Fibroblast of pulmonary artery (primary cell): ENCODE data around the gene DMRTB1.

Source experiments
- DNase-seq: peaks from one replicate; pipeline ENCODE4 v3.0.0-alpha.2; 2010; ENCODE audit warnings: low read depth
- H3K4me3 ChIP-seq: replicated peaks from 2 replicates; pipeline ENCODE4 v1.5.1; 2011; ENCODE audit warnings: low read depth, mild to moderate bottlenecking, control low read depth, low read length, moderate library complexity
- CTCF ChIP-seq: IDR thresholded peaks from 2 replicates; pipeline ENCODE4 v1.5.1; 2011; ENCODE audit warnings: mild to moderate bottlenecking, control low read depth, low read length, inconsistent platforms; ENCODE audit errors: missing control alignments

DMRTB1 gene

GRCh38 chr1:53458634-53459033 lies 565 bp upstream of the DMRTB1 start:
- H3K4me3 ChIP-seq: no peak overlapping the region
- TF ChIP-seq CTCF: no peak
- no peak for DNase-seq

GRCh38 chr1:53460211-53460634 lies 1.0 kb downstream of the DMRTB1 start:
- DNase-seq: no peak
- TF ChIP-seq CTCF: no peak
- H3K4me3 ChIP-seq: no peak overlapping the region

- TF ChIP-seq CTCF: no peak
- no peak overlapping the region for H3K4me3 ChIP-seq
- DNase-seq: no peak
These were observed 1.6 kb downstream of the DMRTB1 start for GRCh38 chr1:53460666-53461322.

GRCh38 chr1:53461323-53462044 lies 2.3 kb downstream of the DMRTB1 start:
- no peak for TF ChIP-seq CTCF
- no peak for DNase-seq
- H3K4me3 ChIP-seq: no peak overlapping the region

- TF ChIP-seq CTCF: no peak
- H3K4me3 ChIP-seq: no peak overlapping the region
- no peak for DNase-seq
These were observed 3.0 kb downstream of the DMRTB1 start for GRCh38 chr1:53462193-53462592.

GRCh38 chr1:53462769-53463501 lies 3.7 kb downstream of the DMRTB1 start:
- no peak for TF ChIP-seq CTCF
- DNase-seq: no peak
- H3K4me3 ChIP-seq: no peak overlapping the region
